Germinal center (tissue), 1 donor: ENCODE measurements around the gene RABEP1.
"Not testable (repeated sequence)": the region's sequence is repeated elsewhere in the genome, so short reads cannot be mapped to it uniquely, and the experiment has no call there.

ENCODE experiments used
- DNase-seq: peaks from one replicate; pipeline ENCODE4 v3.0.0; 2012; ENCODE audit warnings: mixed read lengths, low spot score

Gene RABEP1

GRCh38 chr17:5281814-5282641, at the start of gene RABEP1:
Gene RABEP1 (plus strand): TSS chr17:5282284. CDS start chr17:5282487, 203 bp downstream.
- peak; percentile 91 for DNase-seq

- DNase-seq = not testable (repeated sequence)
Measured at GRCh38 chr17:5233492-5233891, 48.6 kb upstream of the RABEP1 start.

- peak; percentile 80 for DNase-seq
Measured at GRCh38 chr17:5234645-5235576, 47.2 kb upstream of the RABEP1 start, which contains the start of gene SCIMP. Gene SCIMP (minus strand): TSS chr17:5234860. CDS start chr17:5234755, 105 bp downstream.

- DNase-seq = no peak
Measured at GRCh38 chr17:5236938-5237540, 45.0 kb upstream of the RABEP1 start.

- peak; percentile 73 for DNase-seq
Measured at GRCh38 chr17:5237541-5238016, 44.5 kb upstream of the RABEP1 start.

- DNase-seq = no peak
Measured at GRCh38 chr17:5238333-5238732, 43.8 kb upstream of the RABEP1 start.

- not testable (repeated sequence) for DNase-seq
Measured at GRCh38 chr17:5239769-5240168, 42.3 kb upstream of the RABEP1 start.

GRCh38 chr17:5241861-5242671, 40.0 kb upstream of the RABEP1 start:
- DNase-seq = peak; percentile 79

- no peak for DNase-seq
Measured at GRCh38 chr17:5247621-5248020, 34.5 kb upstream of the RABEP1 start.

- DNase-seq = no peak
Measured at GRCh38 chr17:5248821-5249479, 33.1 kb upstream of the RABEP1 start.

GRCh38 chr17:5249615-5250014, 32.5 kb upstream of the RABEP1 start:
- DNase-seq = peak; percentile 73

GRCh38 chr17:5254414-5254813, 27.7 kb upstream of the RABEP1 start:
- no peak for DNase-seq

- peak; percentile 53 for DNase-seq
Measured at GRCh38 chr17:5254903-5255521, 27.1 kb upstream of the RABEP1 start.

- no peak for DNase-seq
Measured at GRCh38 chr17:5257124-5257523, 25.0 kb upstream of the RABEP1 start.

GRCh38 chr17:5260542-5260941, 21.5 kb upstream of the RABEP1 start:
- no peak for DNase-seq

- DNase-seq = no peak
Measured at GRCh38 chr17:5262416-5262991, 19.6 kb upstream of the RABEP1 start.

- no peak for DNase-seq
Measured at GRCh38 chr17:5263441-5263840, 18.6 kb upstream of the RABEP1 start.

GRCh38 chr17:5264893-5265292, 17.2 kb upstream of the RABEP1 start:
- no peak for DNase-seq

GRCh38 chr17:5269241-5269960, 12.7 kb upstream of the RABEP1 start:
- DNase-seq = no peak
